HEK293 (cell line): ENCODE measurements around the gene LYST.

ENCODE experiments used
- CTCF ChIA-PET: fragments of 350-600 bp; formaldehyde crosslinking; extraction: SDS; loops from one replicate; lab custom pipeline; 2021; ENCODE audit warnings: antibody characterized with exemption; lab: Yijun Ruan, JAX
- POLR2A ChIA-PET: fragments of 300-600 bp; formaldehyde crosslinking; extraction: SDS; loops from one replicate; lab custom pipeline; 2020; ENCODE audit warnings: antibody characterized with exemption, inconsistent platforms; lab: Yijun Ruan, JAX
- H3K27ac ChIP-seq: fragments of 200-500 bp; sonication (Bioruptor generic); 2 replicates; pipeline ENCODE4 v1.5.1; 2014; ENCODE audit warnings: low read depth, low read length, control low read depth, inconsistent platforms; ENCODE audit errors: extremely low read depth
- H3K36me3 ChIP-seq, 2 experiments: fragments of 200-500 bp in 1 of 2; sonication (Bioruptor generic) in 1 of 2; 1 replicate in 1 of 2; 2 replicates in 1 of 2; pipeline ENCODE4 v1.5.1; 2014 to 2017; ENCODE audit warnings: inconsistent platforms in 2 of 2, low read length in 2 of 2; ENCODE audit not compliant: control insufficient read depth in 2 of 2, insufficient read depth in 1 of 2
- H3K4me1 ChIP-seq: fragments of 200-500 bp; sonication (Bioruptor generic); 2 replicates; pipeline ENCODE4 v1.5.1; 2014; ENCODE audit warnings: mild to moderate bottlenecking, low read length, inconsistent platforms; ENCODE audit not compliant: control insufficient read depth, insufficient read depth
- H3K4me3 ChIP-seq: 2 replicates; pipeline ENCODE4 v1.5.1; 2011; ENCODE audit warnings: low read depth, mild to moderate bottlenecking, control low read depth, low read length, moderate library complexity
- H3K9me3 ChIP-seq: fragments of 200-500 bp; sonication (Bioruptor generic); 2 replicates; pipeline ENCODE4 v1.5.1; 2014; ENCODE audit warnings: low read depth, low read length, inconsistent platforms; ENCODE audit not compliant: control insufficient read depth, insufficient read depth
- KLF8 ChIP-seq: fragments of 450-650 bp; formaldehyde crosslinking; IDR thresholded peaks from 2 replicates; pipeline ENCODE4 v1.5.1; 2016; ENCODE audit warnings: missing biosample characterization, missing genetic modification characterization
- KLF9 ChIP-seq: fragments of 450-650 bp; formaldehyde crosslinking; IDR thresholded peaks from 2 replicates; pipeline ENCODE4 v1.5.1; 2016; ENCODE audit warnings: missing biosample characterization, missing genetic modification characterization, low read depth
- MYNN ChIP-seq: fragments of 450-650 bp; formaldehyde crosslinking; IDR thresholded peaks from 2 replicates; pipeline ENCODE4 v1.5.1; 2016; ENCODE audit warnings: missing biosample characterization, missing genetic modification characterization, borderline replicate concordance
- YY2 ChIP-seq: fragments of 450-650 bp; formaldehyde crosslinking; IDR thresholded peaks from 2 replicates; pipeline ENCODE4 v1.5.1; 2016; ENCODE audit warnings: missing biosample characterization, missing genetic modification characterization
- ZBTB21 ChIP-seq: fragments of 450-650 bp; formaldehyde crosslinking; IDR thresholded peaks from 2 replicates; pipeline ENCODE4 v1.5.1; 2017; ENCODE audit warnings: missing biosample characterization, missing genetic modification characterization
- ZNF155 ChIP-seq: fragments of 450-650 bp; formaldehyde crosslinking; IDR thresholded peaks from 2 replicates; pipeline ENCODE4 v1.5.1; 2016; ENCODE audit warnings: missing biosample characterization, missing genetic modification characterization
- ZNF16 ChIP-seq: fragments of 450-650 bp; formaldehyde crosslinking; IDR thresholded peaks from 2 replicates; pipeline ENCODE4 v1.5.1; 2016; ENCODE audit warnings: low read depth, missing biosample characterization, missing genetic modification characterization
- ZNF23 ChIP-seq: fragments of 450-650 bp; formaldehyde crosslinking; IDR thresholded peaks from 2 replicates; pipeline ENCODE4 v1.5.1; 2016; ENCODE audit warnings: missing biosample characterization, missing genetic modification characterization, borderline replicate concordance
- ZNF37A ChIP-seq: fragments of 450-650 bp; IDR thresholded peaks from 2 replicates; pipeline ENCODE4 v1.5.1; 2018; ENCODE audit warnings: missing biosample characterization, missing genetic modification characterization
- ZNF426 ChIP-seq: fragments of 450-650 bp; formaldehyde crosslinking; IDR thresholded peaks from 2 replicates; pipeline ENCODE4 v1.5.1; 2017; ENCODE audit warnings: missing biosample characterization, missing genetic modification characterization, mild to moderate bottlenecking, inconsistent platforms, moderate library complexity
- ZNF664 ChIP-seq: fragments of 450-650 bp; formaldehyde crosslinking; IDR thresholded peaks from 2 replicates; pipeline ENCODE4 v1.5.1; 2016; ENCODE audit warnings: missing biosample characterization, missing genetic modification characterization
- TF ChIP-seq, protein P1 (sequence below): fragments of 450-650 bp; formaldehyde crosslinking; IDR thresholded peaks from 2 replicates; pipeline ENCODE4 v1.5.1; 2016; ENCODE audit warnings: missing biosample characterization, missing genetic modification characterization
- TF ChIP-seq, protein P2 (sequence below): fragments of 450-650 bp; formaldehyde crosslinking; IDR thresholded peaks from 2 replicates; pipeline ENCODE4 v1.5.1; 2016; ENCODE audit warnings: missing biosample characterization, missing genetic modification characterization
- TF ChIP-seq, protein P3 (sequence below): fragments of 450-650 bp; formaldehyde crosslinking; IDR thresholded peaks from 2 replicates; pipeline ENCODE4 v1.5.1; 2016; ENCODE audit warnings: missing biosample characterization, missing genetic modification characterization
- TF ChIP-seq, protein P4 (sequence below): fragments of 450-650 bp; IDR thresholded peaks from 2 replicates; pipeline ENCODE4 v1.5.1; 2018; ENCODE audit warnings: missing biosample characterization, mild to moderate bottlenecking, missing genetic modification characterization
- TF ChIP-seq, protein P5 (sequence below): fragments of 450-650 bp; formaldehyde crosslinking; IDR thresholded peaks from 2 replicates; pipeline ENCODE4 v1.5.1; 2017; ENCODE audit warnings: missing biosample characterization, mild to moderate bottlenecking, missing genetic modification characterization, moderate library complexity
- TF ChIP-seq, protein P6 (sequence below): fragments of 450-650 bp; formaldehyde crosslinking; IDR thresholded peaks from 2 replicates; pipeline ENCODE4 v1.5.1; 2016; ENCODE audit warnings: missing biosample characterization, missing genetic modification characterization

The LYST gene

DNA sequence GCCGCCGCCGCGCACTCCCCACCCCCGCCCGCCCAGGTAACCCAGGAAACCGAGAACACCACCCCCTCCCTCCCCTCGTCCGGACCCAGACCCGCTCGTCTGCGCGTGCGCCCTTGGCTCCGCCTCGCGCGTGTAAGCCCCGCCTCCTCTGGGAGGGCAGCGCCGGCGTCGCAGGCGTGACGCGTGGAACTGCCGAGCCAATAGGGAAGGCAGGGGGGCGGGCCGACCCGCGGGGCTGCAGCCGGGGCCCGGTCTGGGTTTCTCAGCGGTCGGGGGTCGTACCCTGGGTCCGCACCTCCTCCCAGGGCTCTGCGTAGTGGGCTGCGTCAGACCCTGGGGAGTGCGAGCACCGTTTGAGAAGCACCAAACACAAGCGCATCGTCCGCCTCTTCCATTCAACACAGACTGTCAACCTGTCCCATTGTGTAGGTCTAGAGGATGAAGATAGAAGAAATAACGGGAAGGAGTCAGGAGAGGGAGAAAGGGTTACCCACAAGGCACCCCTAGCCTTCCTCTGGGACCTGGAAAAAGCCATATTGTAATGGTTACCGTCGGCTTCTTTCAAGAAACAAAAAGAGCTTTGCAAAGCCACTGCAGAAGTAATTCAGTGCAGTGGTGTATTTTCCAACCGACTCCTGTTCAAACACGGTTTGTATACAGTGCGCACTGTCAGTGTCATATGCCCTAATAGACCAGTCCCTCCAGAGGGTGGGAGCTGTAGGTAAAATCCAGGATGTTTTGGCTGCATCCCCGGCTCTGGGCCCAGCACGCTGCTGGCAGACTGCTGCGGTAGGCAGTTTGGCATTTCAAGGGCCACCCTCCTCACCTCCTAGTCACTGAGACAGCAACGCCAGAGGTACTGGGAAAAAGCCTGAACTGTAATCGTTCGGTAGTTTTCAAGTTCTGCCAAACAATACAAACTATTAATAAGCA is 473 bp upstream of the LYST start (continued):
- TF ChIP-seq, protein P1, sequence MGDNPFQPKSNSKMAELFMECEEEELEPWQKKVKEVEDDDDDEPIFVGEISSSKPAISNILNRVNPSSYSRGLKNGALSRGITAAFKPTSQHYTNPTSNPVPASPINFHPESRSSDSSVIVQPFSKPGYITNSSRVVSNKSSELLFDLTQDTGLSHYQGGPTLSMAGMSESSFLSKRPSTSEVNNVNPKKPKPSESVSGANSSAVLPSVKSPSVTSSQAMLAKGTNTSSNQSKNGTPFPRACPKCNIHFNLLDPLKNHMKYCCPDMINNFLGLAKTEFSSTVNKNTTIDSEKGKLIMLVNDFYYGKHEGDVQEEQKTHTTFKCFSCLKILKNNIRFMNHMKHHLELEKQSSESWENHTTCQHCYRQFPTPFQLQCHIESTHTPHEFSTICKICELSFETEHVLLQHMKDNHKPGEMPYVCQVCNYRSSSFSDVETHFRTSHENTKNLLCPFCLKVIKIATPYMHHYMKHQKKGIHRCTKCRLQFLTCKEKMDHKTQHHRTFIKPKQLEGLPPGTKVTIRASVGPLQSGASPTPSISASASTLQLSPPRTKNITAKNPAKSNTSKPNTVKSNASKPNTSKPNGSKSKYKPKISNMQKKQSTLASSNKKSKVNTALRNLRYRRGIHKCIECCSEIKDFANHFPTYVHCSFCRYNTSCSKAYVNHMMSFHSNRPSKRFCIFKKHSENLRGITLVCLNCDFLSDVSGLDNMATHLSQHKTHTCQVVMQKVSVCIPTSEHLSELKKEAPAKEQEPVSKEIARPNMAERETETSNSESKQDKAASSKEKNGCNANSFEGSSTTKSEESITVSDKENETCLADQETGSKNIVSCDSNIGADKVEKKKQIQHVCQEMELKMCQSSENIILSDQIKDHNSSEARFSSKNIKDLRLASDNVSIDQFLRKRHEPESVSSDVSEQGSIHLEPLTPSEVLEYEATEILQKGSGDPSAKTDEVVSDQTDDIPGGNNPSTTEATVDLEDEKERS (tag by site-specific recombination) = 0 out of 2 replicates have a peak, but pooled peaks have one; percentile 8
- TF ChIP-seq KLF9 (tag by site-specific recombination) (no peak; the same call in 1 of the 2 replicates), ZNF426 (tag by site-specific recombination) (no peak), ZNF16 (tag by site-specific recombination) (no peak)
- TF ChIP-seq, protein P2, sequence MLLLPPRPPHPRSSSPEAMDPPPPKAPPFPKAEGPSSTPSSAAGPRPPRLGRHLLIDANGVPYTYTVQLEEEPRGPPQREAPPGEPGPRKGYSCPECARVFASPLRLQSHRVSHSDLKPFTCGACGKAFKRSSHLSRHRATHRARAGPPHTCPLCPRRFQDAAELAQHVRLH (tag by site-specific recombination) = peak; percentile 84

DNA sequence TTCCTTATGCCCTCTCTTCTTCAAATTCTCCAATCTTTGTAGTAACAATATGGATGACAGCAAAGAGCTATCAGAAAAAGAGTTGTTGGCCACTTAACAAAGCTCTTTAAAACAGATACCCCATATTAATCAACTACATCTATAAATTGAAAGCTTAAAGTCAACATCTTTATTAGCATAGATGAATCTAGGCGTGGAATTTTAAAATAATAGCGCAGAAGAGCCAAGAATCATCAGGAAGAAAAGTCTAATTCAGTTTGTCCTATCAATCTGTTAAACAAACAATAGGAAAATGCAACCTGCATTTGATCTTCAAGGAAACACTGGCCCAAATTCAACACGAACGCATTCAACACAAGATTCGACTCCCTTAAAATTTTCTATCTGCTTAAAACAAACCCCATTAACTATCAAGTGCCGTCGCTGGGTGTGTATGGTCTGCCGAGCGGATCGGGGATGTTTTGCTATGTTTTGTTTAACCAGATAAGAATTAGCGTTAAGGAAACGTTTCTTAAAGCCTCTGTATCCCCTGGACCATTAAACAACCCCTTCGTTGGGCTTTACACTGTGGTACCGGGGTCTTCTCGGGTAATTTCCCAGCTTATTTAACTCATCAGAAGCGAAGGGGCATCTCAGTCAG is 1.0 kb downstream of the LYST start:
- H3K4me3 ChIP-seq = peak overlapping the region; percentile 70
- TF ChIP-seq, protein P3, sequence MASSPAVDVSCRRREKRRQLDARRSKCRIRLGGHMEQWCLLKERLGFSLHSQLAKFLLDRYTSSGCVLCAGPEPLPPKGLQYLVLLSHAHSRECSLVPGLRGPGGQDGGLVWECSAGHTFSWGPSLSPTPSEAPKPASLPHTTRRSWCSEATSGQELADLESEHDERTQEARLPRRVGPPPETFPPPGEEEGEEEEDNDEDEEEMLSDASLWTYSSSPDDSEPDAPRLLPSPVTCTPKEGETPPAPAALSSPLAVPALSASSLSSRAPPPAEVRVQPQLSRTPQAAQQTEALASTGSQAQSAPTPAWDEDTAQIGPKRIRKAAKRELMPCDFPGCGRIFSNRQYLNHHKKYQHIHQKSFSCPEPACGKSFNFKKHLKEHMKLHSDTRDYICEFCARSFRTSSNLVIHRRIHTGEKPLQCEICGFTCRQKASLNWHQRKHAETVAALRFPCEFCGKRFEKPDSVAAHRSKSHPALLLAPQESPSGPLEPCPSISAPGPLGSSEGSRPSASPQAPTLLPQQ (tag by site-specific recombination) = no peak
- TF ChIP-seq ZNF155 (tag by site-specific recombination) (no peak), ZNF37A (tag by site-specific recombination) (no peak), ZNF23 (no peak), ZNF664 (tag by site-specific recombination) (0 out of 2 replicates have a peak, but pooled peaks have one; percentile 4), ZBTB21 (tag by site-specific recombination) (no peak), YY2 (no peak), MYNN (tag by site-specific recombination) (peak; percentile 76; the same call in 1 of the 2 replicates), KLF8 (tag by site-specific recombination) (no peak)
- TF ChIP-seq, protein P4, sequence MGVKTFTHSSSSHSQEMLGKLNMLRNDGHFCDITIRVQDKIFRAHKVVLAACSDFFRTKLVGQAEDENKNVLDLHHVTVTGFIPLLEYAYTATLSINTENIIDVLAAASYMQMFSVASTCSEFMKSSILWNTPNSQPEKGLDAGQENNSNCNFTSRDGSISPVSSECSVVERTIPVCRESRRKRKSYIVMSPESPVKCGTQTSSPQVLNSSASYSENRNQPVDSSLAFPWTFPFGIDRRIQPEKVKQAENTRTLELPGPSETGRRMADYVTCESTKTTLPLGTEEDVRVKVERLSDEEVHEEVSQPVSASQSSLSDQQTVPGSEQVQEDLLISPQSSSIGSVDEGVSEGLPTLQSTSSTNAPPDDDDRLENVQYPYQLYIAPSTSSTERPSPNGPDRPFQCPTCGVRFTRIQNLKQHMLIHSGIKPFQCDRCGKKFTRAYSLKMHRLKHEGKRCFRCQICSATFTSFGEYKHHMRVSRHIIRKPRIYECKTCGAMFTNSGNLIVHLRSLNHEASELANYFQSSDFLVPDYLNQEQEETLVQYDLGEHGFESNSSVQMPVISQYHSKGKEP (tag by site-specific recombination) = 0 out of 2 replicates have a peak, but pooled peaks have one; percentile 29
- TF ChIP-seq, protein P5, sequence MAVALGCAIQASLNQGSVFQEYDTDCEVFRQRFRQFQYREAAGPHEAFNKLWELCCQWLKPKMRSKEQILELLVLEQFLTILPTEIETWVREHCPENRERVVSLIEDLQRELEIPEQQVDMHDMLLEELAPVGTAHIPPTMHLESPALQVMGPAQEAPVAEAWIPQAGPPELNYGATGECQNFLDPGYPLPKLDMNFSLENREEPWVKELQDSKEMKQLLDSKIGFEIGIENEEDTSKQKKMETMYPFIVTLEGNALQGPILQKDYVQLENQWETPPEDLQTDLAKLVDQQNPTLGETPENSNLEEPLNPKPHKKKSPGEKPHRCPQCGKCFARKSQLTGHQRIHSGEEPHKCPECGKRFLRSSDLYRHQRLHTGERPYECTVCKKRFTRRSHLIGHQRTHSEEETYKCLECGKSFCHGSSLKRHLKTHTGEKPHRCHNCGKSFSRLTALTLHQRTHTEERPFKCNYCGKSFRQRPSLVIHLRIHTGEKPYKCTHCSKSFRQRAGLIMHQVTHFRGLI = peak; percentile 79
- TF ChIP-seq, protein P6, sequence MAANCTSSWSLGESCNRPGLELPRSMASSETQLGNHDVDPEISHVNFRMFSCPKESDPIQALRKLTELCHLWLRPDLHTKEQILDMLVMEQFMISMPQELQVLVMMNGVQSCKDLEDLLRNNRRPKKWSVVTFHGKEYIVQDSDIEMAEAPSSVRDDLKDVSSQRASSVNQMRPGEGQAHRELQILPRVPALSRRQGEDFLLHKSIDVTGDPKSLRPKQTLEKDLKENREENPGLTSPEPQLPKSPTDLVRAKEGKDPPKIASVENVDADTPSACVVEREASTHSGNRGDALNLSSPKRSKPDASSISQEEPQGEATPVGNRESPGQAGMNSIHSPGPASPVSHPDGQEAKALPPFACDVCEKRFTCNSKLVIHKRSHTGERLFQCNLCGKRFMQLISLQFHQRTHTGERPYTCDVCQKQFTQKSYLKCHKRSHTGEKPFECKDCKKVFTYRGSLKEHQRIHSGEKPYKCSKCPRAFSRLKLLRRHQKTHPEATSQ (tag by site-specific recombination) = no peak
- H3K4me1 ChIP-seq = peaks cover 11% of the 10 kb centered on the region; the same call in 1 of the 2 replicates
- ChIA-PET POLR2A (interaction anchor here (1.0 to 3.0 kb wide), 6 partner anchors 35 to 361 kb away, joined by 3 to 14 read pairs (median 6); partner anchors contain the start of gene B3GALNT2), CTCF (interaction anchor here (0.6 to 3.3 kb wide), 18 partner anchors 8 to 449 kb away, joined by 3 to 39 read pairs (median 4); no protein-coding TSS in a partner anchor)
- peak overlapping the region; percentile 73; the same call in 1 of the 2 replicates for H3K27ac ChIP-seq
- H3K36me3 ChIP-seq = no peaks in the 10 kb centered on the region
- H3K9me3 ChIP-seq = no peaks in the 10 kb centered on the region
